ENCODE data around the gene DOCK11. TPM values are rescaled to one million over a fixed set of nuclear protein-coding genes. Genes with fewer than 3 reads are reported as not detected.

DOCK11 gene
- total and polyA plus RNA-seq, 2 of the 4 experiments (the other 2 are of a cell fraction) = 3.9 to 13.1 TPM

- Histone ChIP-seq H3K56ac (ENCODE audit: extremely low read depth, insufficient read depth, low read length) (no peak overlapping the region), H3K23ac (ENCODE audit: low read depth, low read length) (peak overlapping the region; percentile 7; the same call in 1 of the 2 replicates), H3K18ac (ENCODE audit: low read depth, low read length) (no peak overlapping the region), H3K4me2 (ENCODE audit: low read depth, low read length) (no peak overlapping the region), H2AFZ (replicated peaks; ENCODE audit: low read length, poor library complexity) (no peak overlapping the region), H3K27ac (ENCODE audit: insufficient read depth, low read length) (no peak overlapping the region), H2BK5ac (ENCODE audit: low read depth, low read length, poor library complexity, severe bottlenecking) (no peak overlapping the region), H4K8ac (ENCODE audit: low read depth in 2 of 2, low read length in 2 of 2) (no peak overlapping the region), H3K79me1 (ENCODE audit: low read depth in 1 of 2, low read length in 2 of 2) (no peaks in the 10 kb centered on the region; a peak in 1 of 4 replicates), H3K4me1 (ENCODE audit: control insufficient read depth, insufficient read depth, low read length) (peaks cover 6% of the 10 kb centered on the region), H3K4me3 (ENCODE audit: insufficient read depth, low read depth, low read length) (no peak overlapping the region), H4K20me1 (ENCODE audit: insufficient read depth, low read length) (no peaks in the 10 kb centered on the region), H2BK20ac (ENCODE audit: low read depth, low read length) (no peak overlapping the region), H3K27me3 (ENCODE audit: control insufficient read depth, insufficient read depth, low read length) (no peaks in the 10 kb centered on the region; the same call in 1 of the 2 replicates), H3K14ac (replicated peaks; ENCODE audit: low read depth, low read length) (no peak overlapping the region), H3K9me1 (ENCODE audit: insufficient read depth, low read length) (no peaks in the 10 kb centered on the region; the same call in 1 of the 2 replicates), H2AK9ac (replicated peaks; ENCODE audit: low read depth, low read length, poor library complexity) (no peak overlapping the region), H2BK15ac (ENCODE audit: low read depth, low read length) (no peak overlapping the region), H3K9me3 (ENCODE audit: control insufficient read depth, insufficient read depth, low read length) (no peaks in the 10 kb centered on the region), H2AK5ac (ENCODE audit: low read depth, low read length) (no peak overlapping the region), H4K5ac (ENCODE audit: low read depth, low read length) (no peak overlapping the region), H3K36me3 (ENCODE audit: control insufficient read depth, insufficient read depth, low read length) (0 out of 2 replicates have a peak, but pooled peaks cover 4% of the 10 kb centered on the region), H4K91ac (ENCODE audit: insufficient read depth, low read depth, low read length) (no peak overlapping the region), H3K4ac (ENCODE audit: low read depth, low read length) (no peak overlapping the region), H3K9ac (ENCODE audit: low read depth, low read length) (no peak overlapping the region), H2BK120ac (ENCODE audit: low read depth, low read length) (no peak overlapping the region)
- BruUV-seq (replicated peaks) = no TSS peak
- in situ Hi-C loops (cut with MboI; ENCODE audit: low sequenced_read_pairs) = no loop called here
- dilution Hi-C loops (cut with HindIII; ENCODE audit: low sequenced_read_pairs, unreplicated experiment) = no loop called here
- intact Hi-C loops (cut with micrococcal nuclease) = no loop called here
- TF ChIP-seq CTCF (conservative IDR thresholded peaks at IDR 0.05; ENCODE audit: low read depth, low read length) (no peak), SMC3 (IDR thresholded peaks at IDR 0.05; ENCODE audit: low read depth, low read length) (no peak), ELK1 (IDR thresholded peaks at IDR 0.05; ENCODE audit: borderline replicate concordance, low read depth, low read length) (no peak), BHLHE40 (IDR thresholded peaks at IDR 0.05; ENCODE audit: low read depth, low read length) (no peak), MXI1 (IDR thresholded peaks at IDR 0.05; ENCODE audit: borderline replicate concordance, low read depth, low read length) (no peak), CEBPB (IDR thresholded peaks at IDR 0.05; ENCODE audit: low read depth, low read length) (no peak), MAFK (IDR thresholded peaks at IDR 0.05; ENCODE audit: low read depth, low read length) (no peak), POLR2A (IDR thresholded peaks at IDR 0.05; ENCODE audit: low read depth, low read length) (no peak), USF2 (IDR thresholded peaks at IDR 0.05; ENCODE audit: low read depth, low read length) (no peak), RCOR1 (IDR thresholded peaks at IDR 0.05; ENCODE audit: insufficient replicate concordance, low read length) (no peak), CHD1 (IDR thresholded peaks at IDR 0.05; ENCODE audit: low read depth, low read length) (no peak), RFX5 (IDR thresholded peaks at IDR 0.05; ENCODE audit: low read depth, low read length) (no peak), MAZ (IDR thresholded peaks at IDR 0.05; ENCODE audit: borderline replicate concordance, low read depth, low read length) (no peak), FOS (IDR thresholded peaks at IDR 0.05; ENCODE audit: low read depth, low read length) (no peak), RAD21 (IDR thresholded peaks at IDR 0.05; ENCODE audit: low read length) (no peak)
- POLR2A ChIA-PET (ENCODE audit: unreplicated experiment) = no interaction called here
- CTCF ChIA-PET = no interaction called here
- 50% methylated on average over 2 of the region's 3 CpGs; no CpG with 5 or more reads in 1 of the 2 experiments for WGBS, 2 experiments (ENCODE audit: extremely low coverage in 2 of 2, insufficient read length in 1 of 2)
- no peak for DNase-seq
- ATAC-seq (ENCODE audit: low read depth) = no peak
Observed at GRCh38 chrX:118548841-118549240, 53.2 kb downstream of the DOCK11 start.
